NCI-H128 (cell line): ENCODE measurements around the gene NPC1.
"Not testable (repeated sequence)": the region's sequence is repeated elsewhere in the genome, so short reads cannot be mapped to it uniquely, and the experiment has no call there.

Experiments
- DNase-seq: peaks from one replicate; lab custom pipeline; 2025; ENCODE audit not compliant: unreplicated experiment; lab: John Stamatoyannopoulos, UW

The NPC1 gene

DNA sequence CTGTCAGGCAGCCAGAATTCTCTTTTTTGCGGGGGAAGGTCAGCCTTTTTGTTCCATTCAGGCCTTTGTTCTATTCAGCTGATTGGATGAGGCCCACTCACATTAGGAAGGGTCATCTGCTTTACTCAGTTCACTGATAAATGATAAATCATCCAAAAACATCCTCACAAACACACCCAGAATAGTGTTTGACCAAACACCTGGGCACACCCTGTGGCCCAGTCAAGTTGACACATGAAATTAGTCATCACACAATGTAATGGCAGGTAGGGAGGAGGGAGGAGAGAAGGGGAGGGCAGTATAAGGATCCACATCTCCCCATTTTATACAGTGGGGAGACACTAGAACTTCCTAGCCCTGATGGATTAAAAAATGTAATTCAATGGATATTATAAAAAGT, 91.3 kb downstream of the NPC1 start:
- no peak for DNase-seq

DNA sequence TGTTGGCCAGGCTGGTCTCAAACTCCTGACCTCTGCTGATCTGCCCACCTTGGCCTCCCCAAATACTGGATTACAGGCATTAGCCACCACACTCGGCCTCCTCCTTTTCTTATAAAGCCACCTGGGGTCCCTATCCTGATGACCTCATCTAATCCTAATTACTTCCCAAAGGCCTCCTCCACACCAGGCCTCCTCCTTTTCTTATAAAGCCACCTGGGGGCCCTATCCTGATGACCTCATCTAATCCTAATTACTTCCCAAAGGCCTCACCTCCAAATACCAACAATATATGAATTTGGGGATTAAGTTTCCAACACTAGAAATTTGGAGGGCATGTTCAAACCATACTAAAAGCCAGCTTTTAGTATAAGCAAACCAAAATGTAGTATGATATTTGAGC, 92.7 kb downstream of the NPC1 start:
- no peak for DNase-seq

- DNase-seq: not testable (repeated sequence)
Observed at GRCh38 chr18:23489586-23489985, 96.7 kb downstream of the NPC1 start.

DNA sequence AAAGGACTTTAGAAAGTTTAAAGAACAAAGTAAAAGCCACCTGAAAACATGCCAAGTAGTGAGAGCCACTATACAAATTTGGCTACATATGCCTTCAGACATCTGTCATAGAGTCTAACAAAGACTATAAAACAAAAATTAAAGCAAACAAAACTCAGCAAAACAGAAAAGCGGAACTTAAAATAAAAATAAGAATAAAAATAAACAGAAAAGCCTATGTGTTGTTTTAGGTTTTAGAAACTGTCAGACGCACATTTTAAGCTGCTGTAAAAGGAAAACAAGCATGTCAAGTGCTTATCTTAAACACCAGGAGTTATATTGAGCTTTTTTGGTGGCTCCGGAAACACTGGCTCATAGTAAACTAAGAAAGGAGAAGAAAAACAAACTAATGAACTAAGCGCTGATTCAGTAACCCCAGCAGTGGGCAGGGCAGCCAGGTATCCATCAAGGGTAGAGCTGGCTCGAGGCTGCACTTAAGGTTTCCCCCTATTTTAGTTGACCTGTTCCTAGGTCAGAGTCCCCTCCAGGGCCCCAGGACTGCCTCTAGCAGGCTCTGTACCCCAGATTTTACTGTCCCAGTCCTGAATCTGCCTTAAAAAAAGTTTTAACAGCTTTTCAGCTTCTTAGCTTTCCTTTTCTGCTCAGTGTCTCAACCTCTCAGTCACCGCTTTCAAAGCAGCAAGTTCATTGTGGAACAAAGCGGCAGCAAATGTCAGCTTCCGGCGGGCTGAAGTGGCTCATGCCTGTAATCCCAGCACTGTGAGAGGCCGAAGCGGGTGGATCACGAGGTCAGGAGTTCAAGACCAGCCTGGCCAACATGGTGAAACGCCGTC, 98.4 kb downstream of the NPC1 start:
- no peak for DNase-seq

DNA sequence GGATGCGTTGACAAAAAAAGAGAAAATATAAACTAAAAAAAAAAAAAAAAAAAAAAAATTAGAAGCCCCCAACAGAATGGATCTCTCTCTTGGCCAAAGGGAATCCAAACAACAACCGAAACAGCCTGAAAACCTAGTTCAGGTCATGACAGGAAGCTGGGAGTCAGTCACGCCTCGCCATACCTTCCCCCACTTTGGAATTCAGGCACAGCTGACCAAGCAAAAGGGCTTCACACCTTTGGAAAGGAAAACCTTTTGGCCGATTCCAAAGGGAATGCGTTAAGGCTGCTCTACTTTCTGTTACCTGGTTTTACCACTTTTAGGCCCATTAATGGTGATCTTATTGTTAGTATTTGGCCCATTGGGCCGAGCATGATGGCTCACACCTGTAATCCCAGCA, 100.9 kb downstream of the NPC1 start:
- DNase-seq: no peak

DNA sequence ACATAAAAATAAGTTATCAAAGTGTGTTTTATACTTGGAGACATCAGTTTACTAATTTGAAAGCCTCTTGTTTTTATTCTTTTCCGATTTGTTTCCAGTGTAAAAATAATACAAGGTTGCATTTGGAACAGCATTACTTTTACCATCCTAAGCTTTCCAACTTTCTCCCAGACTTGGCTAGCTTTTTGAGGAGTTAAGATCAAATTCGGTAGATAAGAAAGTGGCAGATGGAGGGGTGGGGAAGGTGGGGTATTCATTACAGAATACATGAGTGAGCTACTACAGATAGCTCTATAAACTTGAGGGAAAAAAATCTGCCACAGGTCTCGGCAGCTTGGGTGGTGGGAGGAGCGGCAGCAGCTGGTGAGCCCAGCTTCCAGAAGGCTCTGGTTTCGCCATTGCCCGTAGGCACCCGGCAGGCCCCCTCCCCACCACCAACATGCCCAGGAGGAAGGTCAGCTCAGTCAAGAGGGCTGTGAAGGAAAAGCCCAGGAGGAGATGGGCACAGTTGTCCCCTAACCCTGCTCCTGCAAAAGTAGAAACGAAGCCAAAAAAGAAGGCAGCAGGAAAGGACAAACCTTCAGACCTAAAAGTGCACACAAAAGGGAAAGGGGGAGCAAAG, 101.6 kb downstream of the NPC1 start:
- no peak for DNase-seq
